Measurements from ENCODE around the gene FSTL5.

The FSTL5 gene

DNA sequence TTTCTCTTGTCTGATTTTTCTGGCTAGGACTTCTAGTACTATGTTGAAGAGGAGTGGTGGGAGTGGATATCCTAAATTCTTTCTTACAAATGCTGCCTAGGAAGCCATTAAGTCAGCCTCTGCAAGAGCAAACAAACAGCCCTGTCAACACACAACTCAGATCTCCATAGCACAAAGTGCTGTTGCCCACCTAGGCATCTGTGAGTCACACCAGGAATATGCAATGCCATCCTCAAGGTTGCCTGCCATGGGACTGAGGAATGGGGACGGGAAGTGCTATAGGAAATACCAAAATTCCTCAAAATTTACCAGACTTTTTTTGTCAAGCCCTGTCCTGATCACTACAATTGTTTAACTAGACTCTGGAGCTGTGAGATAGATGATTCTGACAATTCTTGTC is 466.9 kb downstream of the FSTL5 start:
- no peaks in the 10 kb centered on the region for H3K36me3 ChIP-seq (ENCODE audit: insufficient read depth, low read length)
- no peaks in the 10 kb centered on the region for H3K4me1 ChIP-seq (ENCODE audit: control insufficient read depth, insufficient read depth, low read length)
- H3K9me3 ChIP-seq (replicated peaks; ENCODE audit: low read length), result no peaks in the 10 kb centered on the region
- H3K4me3 ChIP-seq (ENCODE audit: low read length), result no peak overlapping the region
- H3K9ac ChIP-seq (ENCODE audit: low read depth, low read length), result no peak overlapping the region
- H3K27me3 ChIP-seq (ENCODE audit: control insufficient read depth, insufficient read depth, low read length), result no peaks in the 10 kb centered on the region
- H3K4me2 ChIP-seq (ENCODE audit: low read length), result no peak overlapping the region

DNA sequence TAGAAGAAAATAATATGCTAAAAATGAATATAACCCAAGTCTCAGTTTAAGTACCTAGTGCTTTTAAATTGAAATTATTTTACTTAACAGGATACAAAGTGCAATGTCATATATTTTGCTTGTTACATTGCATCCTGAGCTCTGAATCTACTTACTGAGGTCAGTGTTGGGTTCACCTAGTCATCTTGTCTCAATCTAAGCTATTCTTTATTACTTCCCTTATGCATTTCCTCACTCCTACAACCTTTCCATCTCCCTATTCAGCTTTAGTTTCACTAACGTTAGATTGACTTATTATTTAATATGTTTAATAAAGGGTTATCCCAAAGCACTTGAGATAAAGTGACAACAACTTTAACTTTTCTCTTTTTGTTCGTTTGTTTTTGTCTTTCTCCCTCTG is 483.7 kb downstream of the FSTL5 start:
- Histone ChIP-seq H3K27me3 (ENCODE audit: control insufficient read depth, insufficient read depth, low read length) (no peaks in the 10 kb centered on the region), H3K4me3 (ENCODE audit: low read length) (no peak overlapping the region), H3K4me2 (ENCODE audit: low read length) (no peak overlapping the region), H3K9me3 (replicated peaks; ENCODE audit: low read length) (no peaks in the 10 kb centered on the region), H3K36me3 (ENCODE audit: insufficient read depth, low read length) (no peaks in the 10 kb centered on the region), H3K4me1 (ENCODE audit: control insufficient read depth, insufficient read depth, low read length) (no peaks in the 10 kb centered on the region), H3K9ac (ENCODE audit: low read depth, low read length) (no peak overlapping the region)

DNA sequence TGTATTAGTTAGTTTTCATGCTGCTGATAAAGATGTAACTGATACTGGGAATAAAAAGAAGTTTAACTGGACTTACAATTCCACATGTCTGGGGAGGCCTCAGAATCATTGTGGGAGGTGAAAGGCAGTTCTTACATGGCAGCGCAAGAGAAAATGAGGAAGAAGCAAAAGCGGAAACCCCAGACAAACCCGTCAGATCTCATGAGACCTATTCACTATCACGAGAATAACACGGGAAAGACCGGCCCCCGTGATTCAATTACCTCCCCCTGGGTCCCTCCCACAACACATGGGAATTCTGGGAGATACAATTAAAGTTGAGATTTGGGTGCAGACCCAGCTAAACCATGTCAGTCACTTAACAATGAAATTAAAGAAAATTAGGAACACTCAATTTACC is 499.1 kb downstream of the FSTL5 start:
- Histone ChIP-seq H3K4me1 (ENCODE audit: control insufficient read depth, insufficient read depth, low read length) (no peaks in the 10 kb centered on the region), H3K36me3 (ENCODE audit: insufficient read depth, low read length) (no peaks in the 10 kb centered on the region), H3K9me3 (replicated peaks; ENCODE audit: low read length) (no peaks in the 10 kb centered on the region), H3K9ac (ENCODE audit: low read depth, low read length) (no peak overlapping the region), H3K27me3 (ENCODE audit: control insufficient read depth, insufficient read depth, low read length) (no peaks in the 10 kb centered on the region), H3K4me2 (ENCODE audit: low read length) (no peak overlapping the region), H3K4me3 (ENCODE audit: low read length) (no peak overlapping the region)

DNA sequence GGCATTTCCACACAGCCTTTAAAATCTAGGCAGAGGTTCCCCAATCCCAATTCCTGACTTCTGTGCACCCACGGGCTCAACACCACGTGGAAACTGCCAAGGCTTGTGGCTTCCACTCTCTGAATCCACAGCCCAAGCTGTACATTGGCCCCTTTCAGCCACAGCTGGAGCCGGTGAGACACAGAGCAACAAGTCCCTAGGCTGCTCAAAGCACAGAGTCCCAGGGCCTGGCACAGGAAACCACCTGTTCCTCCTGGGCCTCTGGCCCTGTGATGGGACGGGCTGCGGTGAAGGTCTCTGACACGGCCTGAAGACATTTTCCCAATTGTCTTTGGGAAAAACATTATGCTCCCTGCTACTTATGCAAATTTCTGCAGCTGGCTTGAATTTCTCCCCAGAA is 500.0 kb downstream of the FSTL5 start:
- no peaks in the 10 kb centered on the region for H3K9me3 ChIP-seq (replicated peaks; ENCODE audit: low read length)
- H3K4me2 ChIP-seq (ENCODE audit: low read length), result no peak overlapping the region
- H3K9ac ChIP-seq (ENCODE audit: low read depth, low read length), result no peak overlapping the region
- H3K4me1 ChIP-seq (ENCODE audit: control insufficient read depth, insufficient read depth, low read length), result no peaks in the 10 kb centered on the region
- no peaks in the 10 kb centered on the region for H3K27me3 ChIP-seq (ENCODE audit: control insufficient read depth, insufficient read depth, low read length)
- no peaks in the 10 kb centered on the region for H3K36me3 ChIP-seq (ENCODE audit: insufficient read depth, low read length)
- no peak overlapping the region for H3K4me3 ChIP-seq (ENCODE audit: low read length)

DNA sequence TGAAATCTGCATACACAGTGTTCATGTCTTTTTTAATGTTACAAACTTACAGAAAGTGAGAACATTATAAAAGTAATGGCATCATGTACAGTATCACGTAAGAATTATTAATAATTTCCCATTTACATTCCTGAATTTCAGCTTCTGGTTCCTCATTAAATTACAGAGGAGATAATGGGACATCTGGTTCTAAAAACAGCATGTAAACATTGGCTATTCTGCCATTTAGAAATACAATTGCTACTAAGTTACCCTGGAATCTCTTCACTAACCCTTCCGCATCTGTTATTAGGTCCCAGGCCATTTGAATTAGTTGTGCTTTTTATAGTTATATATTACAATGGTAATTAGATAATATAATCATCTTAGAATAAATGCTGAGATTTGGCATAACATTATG is 505.1 kb downstream of the FSTL5 start:
- Histone ChIP-seq H3K4me3 (ENCODE audit: low read length) (no peak overlapping the region), H3K27me3 (ENCODE audit: control insufficient read depth, insufficient read depth, low read length) (no peaks in the 10 kb centered on the region), H3K9me3 (replicated peaks; ENCODE audit: low read length) (no peaks in the 10 kb centered on the region), H3K4me2 (ENCODE audit: low read length) (no peak overlapping the region), H3K36me3 (ENCODE audit: insufficient read depth, low read length) (no peaks in the 10 kb centered on the region), H3K4me1 (ENCODE audit: control insufficient read depth, insufficient read depth, low read length) (peaks cover 3% of the 10 kb centered on the region), H3K9ac (ENCODE audit: low read depth, low read length) (no peak overlapping the region)

DNA sequence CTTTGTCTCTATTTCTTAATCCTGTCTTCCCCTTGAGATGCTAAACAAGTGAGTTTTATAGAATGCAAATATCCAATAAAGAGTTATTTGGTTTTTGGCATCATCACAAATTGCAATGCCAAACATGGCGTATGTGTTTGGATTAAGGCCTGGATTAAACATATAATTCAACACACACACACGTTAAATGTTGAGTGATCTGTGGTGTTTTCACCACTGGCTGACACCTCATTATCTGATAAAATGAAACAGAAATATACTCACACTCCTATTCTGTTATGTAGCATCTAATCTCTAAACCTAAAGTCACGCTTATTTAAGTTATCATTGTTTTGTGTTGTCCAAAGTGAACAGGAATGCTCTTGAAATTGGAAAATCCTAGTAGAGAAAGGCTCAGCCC is 506.2 kb downstream of the FSTL5 start:
- Histone ChIP-seq H3K9me3 (replicated peaks; ENCODE audit: low read length) (no peaks in the 10 kb centered on the region), H3K4me3 (ENCODE audit: low read length) (no peak overlapping the region), H3K27me3 (ENCODE audit: control insufficient read depth, insufficient read depth, low read length) (no peaks in the 10 kb centered on the region), H3K4me2 (ENCODE audit: low read length) (no peak overlapping the region), H3K36me3 (ENCODE audit: insufficient read depth, low read length) (no peaks in the 10 kb centered on the region), H3K4me1 (ENCODE audit: control insufficient read depth, insufficient read depth, low read length) (peaks cover 3% of the 10 kb centered on the region), H3K9ac (ENCODE audit: low read depth, low read length) (no peak overlapping the region)

DNA sequence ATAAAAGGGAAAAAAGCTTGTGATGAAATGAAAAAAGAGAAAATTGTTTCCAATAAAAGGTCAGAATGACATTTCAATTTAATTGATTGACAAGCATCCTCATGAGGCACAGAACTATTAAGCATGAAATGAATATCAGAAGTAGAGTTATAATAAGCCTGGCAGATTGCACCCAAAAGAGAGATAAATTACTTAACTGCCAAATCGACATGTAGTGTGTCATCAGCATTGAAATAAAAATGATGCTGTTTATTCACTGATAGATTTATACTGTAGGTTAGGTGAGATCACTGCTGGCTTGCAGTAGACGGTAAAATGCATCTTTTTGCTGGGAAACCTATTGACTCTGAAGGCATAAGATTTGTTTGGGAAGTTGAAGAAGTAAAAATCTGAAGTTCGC is 507.2 kb downstream of the FSTL5 start:
- Histone ChIP-seq H3K9ac (ENCODE audit: low read depth, low read length) (no peak overlapping the region), H3K9me3 (replicated peaks; ENCODE audit: low read length) (no peaks in the 10 kb centered on the region), H3K4me1 (ENCODE audit: control insufficient read depth, insufficient read depth, low read length) (peaks cover 3% of the 10 kb centered on the region), H3K4me3 (ENCODE audit: low read length) (no peak overlapping the region), H3K27me3 (ENCODE audit: control insufficient read depth, insufficient read depth, low read length) (no peaks in the 10 kb centered on the region), H3K4me2 (ENCODE audit: low read length) (no peak overlapping the region), H3K36me3 (ENCODE audit: insufficient read depth, low read length) (no peaks in the 10 kb centered on the region)

DNA sequence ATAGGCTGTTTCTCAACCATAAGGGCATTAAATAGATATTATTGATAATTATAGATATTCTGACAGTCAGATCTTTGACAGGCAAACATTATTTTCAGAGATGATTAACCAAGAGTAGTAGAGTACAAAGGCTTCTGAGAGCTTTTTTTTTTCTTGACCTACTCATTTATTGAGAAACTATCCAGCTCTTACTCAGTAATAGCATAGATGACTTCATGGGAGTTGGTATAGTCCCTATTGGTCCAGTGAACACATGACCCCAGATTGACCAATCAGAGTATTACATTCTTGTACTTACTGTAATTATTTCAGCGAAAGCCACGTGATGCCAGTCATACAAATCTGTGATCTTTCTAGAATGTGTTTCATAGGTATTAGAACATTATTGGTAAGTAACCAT is 508.7 kb downstream of the FSTL5 start:
- peaks cover 3% of the 10 kb centered on the region for H3K4me1 ChIP-seq (ENCODE audit: control insufficient read depth, insufficient read depth, low read length)
- H3K36me3 ChIP-seq (ENCODE audit: insufficient read depth, low read length), result no peaks in the 10 kb centered on the region
- no peaks in the 10 kb centered on the region for H3K9me3 ChIP-seq (replicated peaks; ENCODE audit: low read length)
- no peak overlapping the region for H3K9ac ChIP-seq (ENCODE audit: low read depth, low read length)
- H3K4me2 ChIP-seq (ENCODE audit: low read length), result no peak overlapping the region
- H3K27me3 ChIP-seq (ENCODE audit: control insufficient read depth, insufficient read depth, low read length), result no peaks in the 10 kb centered on the region
- no peak overlapping the region for H3K4me3 ChIP-seq (ENCODE audit: low read length)

DNA sequence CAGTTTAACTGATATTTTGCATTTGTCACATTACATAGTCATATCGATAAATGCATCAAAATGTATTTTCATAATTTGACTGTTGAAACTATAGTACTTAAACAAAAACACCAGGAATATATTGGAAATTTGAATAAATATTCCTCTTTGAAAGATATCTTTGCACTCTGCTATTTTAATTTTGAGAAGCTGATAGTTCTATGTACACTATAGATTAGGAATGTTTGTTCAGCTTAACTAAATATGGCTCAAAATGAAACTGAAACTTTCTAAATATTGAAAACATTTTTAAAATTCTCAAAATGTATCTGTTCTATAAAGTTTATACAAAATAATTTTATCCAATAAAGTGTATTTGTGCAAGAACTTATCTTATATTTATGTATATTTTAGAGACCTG is 510.1 kb downstream of the FSTL5 start:
- Histone ChIP-seq H3K4me2 (ENCODE audit: low read length) (no peak overlapping the region), H3K4me3 (ENCODE audit: low read length) (no peak overlapping the region), H3K9me3 (replicated peaks; ENCODE audit: low read length) (no peaks in the 10 kb centered on the region), H3K36me3 (ENCODE audit: insufficient read depth, low read length) (no peaks in the 10 kb centered on the region), H3K27me3 (ENCODE audit: control insufficient read depth, insufficient read depth, low read length) (no peaks in the 10 kb centered on the region), H3K9ac (ENCODE audit: low read depth, low read length) (no peak overlapping the region), H3K4me1 (ENCODE audit: control insufficient read depth, insufficient read depth, low read length) (peaks cover 3% of the 10 kb centered on the region)

DNA sequence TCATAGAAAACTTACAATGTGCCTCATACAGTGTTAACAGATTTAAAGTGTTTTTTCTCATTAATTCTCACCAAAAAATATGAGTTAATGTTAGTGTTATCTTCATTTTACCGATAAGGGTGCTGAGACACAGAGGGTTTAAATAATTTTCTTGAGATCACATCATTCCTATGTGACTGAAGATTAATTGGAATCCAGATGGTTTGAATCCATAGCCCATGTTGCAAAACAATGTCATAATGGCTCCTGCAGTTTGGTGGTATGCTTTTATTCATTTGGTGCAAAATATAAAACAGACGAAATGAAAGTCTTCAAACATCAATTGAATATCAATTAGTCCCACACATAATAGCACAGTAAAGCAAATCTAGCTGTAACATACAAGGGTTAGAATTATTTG is 512.2 kb downstream of the FSTL5 start:
- H3K4me1 ChIP-seq (ENCODE audit: control insufficient read depth, insufficient read depth, low read length), result no peaks in the 10 kb centered on the region
- no peaks in the 10 kb centered on the region for H3K27me3 ChIP-seq (ENCODE audit: control insufficient read depth, insufficient read depth, low read length)
- no peak overlapping the region for H3K4me3 ChIP-seq (ENCODE audit: low read length)
- no peak overlapping the region for H3K9ac ChIP-seq (ENCODE audit: low read depth, low read length)
- H3K4me2 ChIP-seq (ENCODE audit: low read length), result no peak overlapping the region
- no peaks in the 10 kb centered on the region for H3K9me3 ChIP-seq (replicated peaks; ENCODE audit: low read length)
- no peaks in the 10 kb centered on the region for H3K36me3 ChIP-seq (ENCODE audit: insufficient read depth, low read length)

DNA sequence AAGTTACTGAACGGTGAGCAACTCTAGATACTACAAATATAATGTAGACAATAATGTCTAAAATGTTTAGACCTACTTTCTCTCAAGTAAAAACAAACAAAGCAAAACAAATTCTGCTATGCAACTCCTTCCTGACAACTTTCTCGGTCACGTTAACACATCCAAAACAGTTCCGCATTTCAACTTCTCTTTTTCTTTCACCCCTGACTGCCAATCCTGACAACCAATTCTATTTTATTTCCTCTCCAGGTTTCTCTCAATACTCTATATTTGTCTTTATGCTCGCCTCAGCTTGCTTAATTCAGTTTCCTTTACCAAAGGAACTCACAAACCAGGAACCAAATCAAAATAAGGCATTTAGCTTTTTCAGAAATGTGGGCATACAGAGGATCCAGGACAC is 513.0 kb downstream of the FSTL5 start:
- Histone ChIP-seq H3K9ac (ENCODE audit: low read depth, low read length) (no peak overlapping the region), H3K4me2 (ENCODE audit: low read length) (no peak overlapping the region), H3K9me3 (replicated peaks; ENCODE audit: low read length) (no peaks in the 10 kb centered on the region), H3K4me1 (ENCODE audit: control insufficient read depth, insufficient read depth, low read length) (no peaks in the 10 kb centered on the region), H3K4me3 (ENCODE audit: low read length) (no peak overlapping the region), H3K27me3 (ENCODE audit: control insufficient read depth, insufficient read depth, low read length) (no peaks in the 10 kb centered on the region), H3K36me3 (ENCODE audit: insufficient read depth, low read length) (no peaks in the 10 kb centered on the region)

DNA sequence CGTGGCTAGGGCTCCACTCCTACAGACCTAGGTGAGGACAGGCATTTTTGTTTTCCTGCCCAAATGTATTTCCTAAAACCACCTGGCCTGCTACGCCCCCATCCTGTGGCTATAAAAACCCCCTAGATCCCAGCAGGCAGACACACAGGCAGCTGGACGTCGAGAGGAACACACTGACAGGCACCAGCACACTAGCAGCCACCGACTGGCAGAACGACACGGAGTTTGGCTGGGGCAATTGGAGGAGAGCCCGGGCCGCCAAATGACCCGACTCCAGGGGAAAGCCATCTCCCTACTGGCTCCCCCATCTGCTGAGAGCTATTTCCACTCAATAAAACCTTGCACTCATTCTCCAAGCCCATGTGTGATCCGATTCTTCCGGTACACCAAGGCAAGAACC is 516.0 kb downstream of the FSTL5 start:
- Histone ChIP-seq H3K36me3 (ENCODE audit: insufficient read depth, low read length) (no peaks in the 10 kb centered on the region), H3K4me2 (ENCODE audit: low read length) (no peak overlapping the region), H3K4me3 (ENCODE audit: low read length) (no peak overlapping the region), H3K9ac (ENCODE audit: low read depth, low read length) (no peak overlapping the region), H3K9me3 (replicated peaks; ENCODE audit: low read length) (no peaks in the 10 kb centered on the region), H3K27me3 (ENCODE audit: control insufficient read depth, insufficient read depth, low read length) (no peaks in the 10 kb centered on the region), H3K4me1 (ENCODE audit: control insufficient read depth, insufficient read depth, low read length) (no peaks in the 10 kb centered on the region)

DNA sequence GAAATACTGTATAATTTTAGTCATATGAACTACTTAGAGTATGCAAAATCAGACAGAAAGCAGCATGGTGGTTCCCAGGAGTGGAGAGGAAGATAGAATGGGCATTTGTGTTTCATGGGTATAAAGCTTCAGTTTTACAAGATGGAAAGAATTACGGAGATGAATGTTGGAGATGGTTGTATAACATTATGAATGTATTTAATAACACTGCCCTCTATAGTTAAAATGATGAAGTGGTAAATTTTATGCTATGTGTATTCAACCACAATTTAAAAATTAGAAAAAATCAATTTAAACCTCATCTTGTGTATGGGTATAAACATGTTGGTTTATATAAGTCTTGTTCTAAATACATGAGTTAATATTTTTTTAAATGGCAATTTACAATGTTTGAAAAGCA is 521.1 kb downstream of the FSTL5 start:
- no peaks in the 10 kb centered on the region for H3K9me3 ChIP-seq (replicated peaks; ENCODE audit: low read length)

More for the DNA sequence above, 521.1 kb downstream of the FSTL5 start:
- no peaks in the 10 kb centered on the region for H3K36me3 ChIP-seq (ENCODE audit: insufficient read depth, low read length)
- no peak overlapping the region for H3K4me3 ChIP-seq (ENCODE audit: low read length)
- H3K4me2 ChIP-seq (ENCODE audit: low read length), result peak overlapping the region; percentile 35
- no peaks in the 10 kb centered on the region for H3K4me1 ChIP-seq (ENCODE audit: control insufficient read depth, insufficient read depth, low read length)
- H3K27me3 ChIP-seq (ENCODE audit: control insufficient read depth, insufficient read depth, low read length), result no peaks in the 10 kb centered on the region
- no peak overlapping the region for H3K9ac ChIP-seq (ENCODE audit: low read depth, low read length)
